ENCODE data around the gene GPC3. TPM values are rescaled to one million over a fixed set of nuclear protein-coding genes. Genes with fewer than 3 reads are reported as not detected.

Gene GPC3
- total RNA-seq, 1 donor from 2014 or later = not detected

GRCh38 chrX:133698298-133698697 is 287.1 kb downstream of the GPC3 start:
- no peak for DNase-seq (ENCODE audit: low read depth, low spot score)

- DNase-seq (ENCODE audit: low read depth, low spot score) = no peak
These were observed 287.7 kb downstream of the GPC3 start for GRCh38 chrX:133697656-133698055.

GRCh38 chrX:133689997-133690599 is 295.3 kb downstream of the GPC3 start:
- DNase-seq (ENCODE audit: low read depth, low spot score) = no peak

DNA sequence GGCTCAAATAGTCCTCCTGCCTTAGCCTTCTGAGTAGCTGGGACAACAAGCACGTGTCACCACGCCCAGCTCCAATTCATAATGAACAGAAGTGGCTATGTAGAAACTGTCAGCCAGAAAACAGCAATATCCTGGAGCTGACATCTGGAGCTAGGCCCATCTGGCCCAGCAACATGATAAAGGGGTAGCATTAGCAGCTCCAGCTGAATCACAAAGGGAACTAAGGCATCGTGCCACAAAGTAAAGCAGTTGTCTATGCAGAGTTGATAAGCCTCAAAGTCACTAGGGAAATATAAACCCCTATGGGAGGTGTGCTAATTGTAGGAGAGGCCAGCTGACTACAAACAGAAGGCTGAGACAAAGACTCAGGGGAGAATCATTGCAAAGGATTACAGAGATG is 299.6 kb downstream of the GPC3 start:
- no peak for DNase-seq (ENCODE audit: low read depth, low spot score)

DNA sequence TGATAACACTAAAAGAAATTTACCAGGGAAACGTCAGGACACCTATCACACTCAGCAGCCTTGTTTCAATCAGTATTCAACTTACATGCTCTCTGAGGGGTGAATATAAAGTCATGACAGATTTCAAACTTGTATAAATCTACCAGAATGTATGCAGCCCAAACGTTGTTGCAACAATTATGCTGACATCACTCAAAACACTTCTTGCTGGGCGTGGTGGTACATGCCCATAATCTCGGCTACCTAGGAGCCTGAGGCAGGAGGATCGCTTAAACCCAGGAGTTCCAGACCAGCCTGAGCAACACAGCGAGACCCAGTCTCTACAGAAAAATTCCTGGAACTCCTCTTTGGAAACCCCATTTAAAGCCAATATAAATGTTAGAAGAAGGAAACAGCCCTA is 303.5 kb downstream of the GPC3 start:
- DNase-seq (ENCODE audit: low read depth, low spot score) = no peak

DNA sequence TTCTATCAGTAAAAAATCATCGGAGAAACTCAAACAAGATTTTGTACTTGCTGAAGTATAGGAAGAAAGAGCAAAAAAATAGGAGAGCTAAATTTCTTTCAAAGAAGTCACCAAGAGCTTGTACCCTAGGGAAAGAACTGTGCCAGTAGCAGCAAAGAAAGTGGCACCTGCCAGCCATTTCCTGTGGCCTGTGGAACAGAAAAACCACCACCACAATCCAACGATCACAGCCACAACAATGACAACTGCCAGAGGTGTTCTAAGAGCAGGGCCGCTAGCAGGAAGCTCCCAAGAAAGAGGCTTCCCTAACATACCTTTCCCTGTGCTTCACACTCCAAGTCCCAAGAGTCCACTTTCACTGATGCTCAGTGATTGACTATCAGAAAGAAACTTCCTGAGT is 304.0 kb downstream of the GPC3 start:
- no peak for DNase-seq (ENCODE audit: low read depth, low spot score)

DNA sequence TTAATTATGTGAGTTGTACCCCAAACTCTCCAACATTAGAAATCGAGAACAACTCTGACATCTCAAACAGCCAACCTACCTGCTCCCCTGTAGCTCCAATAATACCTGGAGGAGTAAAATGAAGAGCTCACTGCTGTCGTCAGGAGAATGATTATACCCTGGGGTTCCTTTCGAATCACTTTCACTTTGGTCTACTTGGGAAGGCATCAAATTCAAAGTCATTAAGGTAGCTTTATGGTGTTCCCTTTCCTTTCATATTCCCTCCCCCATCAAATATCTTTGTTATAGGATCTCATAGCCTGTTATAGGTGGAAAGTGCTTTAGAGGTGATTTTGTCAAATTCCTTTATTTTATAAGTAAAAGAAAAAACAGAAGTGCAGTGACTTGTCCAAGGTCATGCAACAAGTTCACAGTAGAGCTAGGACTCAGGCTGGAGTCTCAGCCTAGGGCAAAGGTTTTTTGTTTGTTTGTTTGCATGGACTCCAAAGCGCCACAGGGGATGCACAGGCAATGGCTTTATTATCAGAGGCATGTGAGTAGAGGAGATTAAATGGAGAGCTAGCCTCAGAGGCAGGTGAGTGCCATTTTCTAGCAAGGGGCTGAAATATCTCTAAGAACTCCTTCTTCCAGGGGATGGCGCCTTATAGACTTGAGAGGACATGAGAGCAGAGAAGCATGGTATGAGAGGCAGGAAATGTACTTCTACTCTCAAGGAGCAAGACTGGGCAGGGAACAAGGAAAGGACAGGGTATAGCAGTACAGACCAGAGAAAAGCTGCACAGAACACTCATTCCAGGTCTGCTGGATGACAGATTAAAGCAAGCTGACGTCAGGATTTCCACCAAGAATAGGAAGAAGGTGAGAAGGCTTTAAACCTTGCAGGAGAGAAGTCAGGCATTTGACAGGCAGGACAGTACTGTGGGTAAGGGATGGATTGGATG is 308.0 kb downstream of the GPC3 start:
- DNase-seq (ENCODE audit: low read depth, low spot score) = no peak

GRCh38 chrX:133676344-133677122 is 308.9 kb downstream of the GPC3 start:
- no peak for DNase-seq (ENCODE audit: low read depth, low spot score)

DNA sequence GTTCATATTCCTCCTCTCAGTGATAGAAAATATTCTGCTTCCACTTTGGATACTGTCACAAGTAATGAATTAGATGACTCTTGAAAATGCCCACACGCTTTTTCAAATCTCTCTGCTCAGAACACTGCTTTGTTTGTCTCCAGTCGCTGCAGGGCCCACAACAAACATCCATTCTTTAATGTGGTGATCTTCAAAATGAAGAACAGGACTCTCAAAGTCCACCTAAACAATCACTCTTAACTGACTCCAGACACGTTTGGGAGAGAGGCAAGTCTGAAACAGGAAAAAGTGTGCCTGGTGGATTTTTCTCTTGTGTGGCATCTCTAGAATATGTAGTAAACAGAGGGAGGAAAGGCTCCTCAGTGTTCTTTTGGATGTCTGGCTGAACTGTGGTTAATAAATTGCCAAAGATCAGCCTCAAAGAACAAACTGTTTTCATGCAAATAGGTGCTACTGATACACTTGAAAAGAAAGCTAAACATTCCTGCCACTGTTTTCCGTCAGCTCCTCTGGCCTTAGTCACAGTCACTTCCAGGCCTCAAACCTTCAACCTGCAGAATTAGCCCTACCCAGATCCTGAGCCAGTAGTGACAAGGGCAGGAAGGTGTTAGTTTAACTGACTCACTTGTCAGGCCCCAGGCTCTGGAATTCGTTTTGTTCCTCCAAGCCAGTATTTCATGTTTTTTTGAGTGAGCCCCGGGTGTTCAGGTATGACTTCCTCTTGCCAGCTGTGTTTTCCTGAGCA is 310.5 kb downstream of the GPC3 start:
- DNase-seq (ENCODE audit: low read depth, low spot score) = no peak

DNA sequence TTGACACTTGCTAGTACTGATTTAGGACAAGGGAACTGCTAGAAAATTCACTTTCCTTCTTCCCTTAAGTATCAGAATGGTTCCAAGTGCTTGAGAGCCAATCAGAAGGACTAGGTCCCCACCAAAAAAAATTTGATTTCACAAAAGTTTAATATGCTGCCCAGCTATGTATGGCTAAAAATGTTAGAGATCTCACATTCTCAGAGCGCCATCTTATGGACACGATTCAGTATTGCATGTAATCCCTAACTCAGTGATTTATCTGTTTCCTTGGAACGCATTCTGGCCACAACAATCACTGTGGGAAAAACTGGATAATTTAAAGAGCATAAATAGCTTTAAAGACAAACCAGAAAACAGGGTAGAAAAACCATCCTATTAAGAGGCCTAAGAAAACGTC is 315.0 kb downstream of the GPC3 start:
- no peak for DNase-seq (ENCODE audit: low read depth, low spot score)

GRCh38 chrX:133669214-133669613 is 316.2 kb downstream of the GPC3 start:
- no peak for DNase-seq (ENCODE audit: low read depth, low spot score)

GRCh38 chrX:133668225-133668931 is 317.0 kb downstream of the GPC3 start:
- DNase-seq (ENCODE audit: low read depth, low spot score) = no peak

DNA sequence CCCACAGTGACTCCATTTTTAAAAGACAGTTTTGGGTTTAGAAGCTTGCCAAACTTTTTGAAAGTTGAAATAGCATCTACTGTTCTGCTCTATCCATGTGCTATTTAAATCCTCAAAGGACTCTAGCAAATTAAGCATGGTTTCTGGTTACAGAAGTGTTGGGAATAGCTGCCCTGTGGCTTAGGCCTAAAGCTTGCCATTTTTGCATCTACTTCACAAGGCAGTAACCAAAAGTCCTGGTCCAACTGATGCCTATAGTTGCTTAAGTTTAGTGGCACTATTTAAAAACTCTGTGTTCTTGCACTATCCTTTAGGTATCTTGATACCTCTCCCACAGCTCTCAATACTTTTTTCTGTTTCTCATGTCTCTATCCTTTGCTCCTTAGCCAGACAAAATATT is 319.1 kb downstream of the GPC3 start:
- DNase-seq (ENCODE audit: low read depth, low spot score) = no peak

GRCh38 chrX:133661962-133662839 is 323.2 kb downstream of the GPC3 start:
- DNase-seq (ENCODE audit: low read depth, low spot score) = no peak

- DNase-seq (ENCODE audit: low read depth, low spot score) = no peak
These were observed 325.1 kb downstream of the GPC3 start for GRCh38 chrX:133660281-133660680.

GRCh38 chrX:133658293-133658911 is 327.0 kb downstream of the GPC3 start:
- DNase-seq (ENCODE audit: low read depth, low spot score) = no peak

- no peak for DNase-seq (ENCODE audit: low read depth, low spot score)
These were observed 329.8 kb downstream of the GPC3 start for GRCh38 chrX:133655275-133656265.

DNA sequence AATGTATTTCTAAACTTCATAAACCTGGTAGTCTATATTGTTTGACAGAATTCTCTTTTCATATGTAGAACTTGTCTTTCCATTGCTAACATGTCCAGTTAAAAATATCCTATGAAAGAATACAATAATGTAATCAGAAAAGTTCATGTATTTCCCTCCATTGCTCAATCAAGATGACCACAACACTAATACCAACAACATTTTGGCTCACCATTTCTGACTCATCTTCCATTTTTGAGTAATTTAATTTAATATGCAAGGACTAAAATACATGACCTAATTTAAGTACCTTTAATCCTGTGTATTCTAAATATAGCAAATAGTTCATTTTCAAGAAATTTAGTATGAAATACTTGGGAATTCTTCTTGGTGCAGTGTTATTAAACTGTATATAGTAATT is 330.6 kb downstream of the GPC3 start:
- no peak for DNase-seq (ENCODE audit: low read depth, low spot score)
